Activated gamma-delta T cell (primary cell): ENCODE data around the gene EHF.

Experiments
- DNase-seq: peaks from one replicate; lab custom pipeline; 2025; lab: John Stamatoyannopoulos, UW

Gene EHF

DNA sequence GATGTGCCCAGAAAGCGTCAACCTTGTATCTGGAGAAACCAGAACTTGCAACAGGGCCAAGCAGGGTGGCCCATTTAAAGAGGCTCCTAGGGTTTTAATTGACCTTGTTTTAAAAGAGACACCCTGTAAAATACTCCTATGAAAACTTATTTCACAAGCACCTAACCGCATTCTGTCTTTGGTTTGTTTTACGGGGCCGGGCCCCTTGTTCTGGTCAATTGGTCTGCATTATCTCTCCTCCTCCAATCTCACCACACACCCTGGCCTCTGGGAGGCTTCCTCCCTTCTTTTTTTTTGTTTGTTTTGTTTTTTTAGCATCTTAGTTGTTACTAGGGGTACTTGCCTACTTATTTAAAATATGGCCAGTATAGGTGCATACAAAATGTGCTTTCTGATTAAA is 4.7 kb downstream of the EHF start:
- DNase-seq: no peak

- no peak for DNase-seq
These were observed 5.5 kb downstream of the EHF start for GRCh38 chr11:34626393-34626792.

- DNase-seq: no peak
These were observed 6.3 kb downstream of the EHF start for GRCh38 chr11:34627197-34627596.

- DNase-seq: no peak
These were observed 8.8 kb downstream of the EHF start for GRCh38 chr11:34629711-34630110.

DNA sequence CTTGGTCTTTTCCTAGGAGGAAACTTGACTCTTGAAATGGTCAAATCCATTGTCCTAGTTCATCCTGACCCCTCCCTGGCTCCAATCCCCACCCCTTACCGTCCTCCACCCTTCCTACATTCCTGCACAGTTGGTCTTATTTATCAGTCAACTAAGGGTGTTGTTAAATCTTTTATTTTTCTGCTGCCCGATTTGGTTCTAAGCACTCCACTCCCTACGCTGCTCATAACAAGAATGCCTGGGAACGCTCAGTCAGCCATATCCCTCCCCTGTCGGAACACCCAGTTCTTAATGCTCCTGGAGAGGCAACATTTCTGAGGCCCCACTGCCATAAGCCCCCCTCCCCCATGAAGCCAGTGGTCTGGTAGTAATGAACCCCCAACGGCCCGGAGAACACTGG is 9.7 kb downstream of the EHF start:
- no peak for DNase-seq

- no peak for DNase-seq
These were observed 10.4 kb downstream of the EHF start for GRCh38 chr11:34631297-34631696.

GRCh38 chr11:34631737-34632104 is 10.8 kb downstream of the EHF start:
- no peak for DNase-seq

- no peak for DNase-seq
These were observed 11.4 kb downstream of the EHF start for GRCh38 chr11:34632105-34632791.

GRCh38 chr11:34633640-34633989 is 12.7 kb downstream of the EHF start:
- no peak for DNase-seq

GRCh38 chr11:34633990-34634693 is 13.2 kb downstream of the EHF start:
- no peak for DNase-seq

- no peak for DNase-seq
These were observed 13.8 kb downstream of the EHF start for GRCh38 chr11:34634694-34635062.

GRCh38 chr11:34636127-34636526 is 15.2 kb downstream of the EHF start:
- DNase-seq: no peak

DNA sequence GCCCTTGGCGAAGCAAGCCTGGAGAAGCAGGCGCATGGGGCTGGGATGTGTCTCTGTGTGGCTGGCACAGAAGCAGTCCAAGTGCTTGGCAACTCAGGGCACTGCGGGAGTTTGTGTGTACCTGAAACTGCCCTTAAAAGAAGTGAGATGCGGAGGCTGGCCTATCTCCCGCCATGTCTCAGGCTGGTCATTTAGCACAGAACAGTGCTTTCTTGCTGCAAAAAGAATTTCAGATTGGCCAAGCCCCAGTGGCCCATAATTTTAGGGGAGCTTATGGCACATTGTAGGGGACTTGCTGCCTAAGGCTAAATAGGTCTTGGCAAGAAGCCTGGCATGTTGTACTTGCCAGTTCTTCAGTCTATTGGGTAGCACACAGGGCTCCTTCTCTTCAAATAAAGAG is 16.4 kb downstream of the EHF start:
- DNase-seq: no peak

- DNase-seq: no peak
These were observed 18.0 kb downstream of the EHF start for GRCh38 chr11:34638897-34639296.

GRCh38 chr11:34639545-34639944 is 18.7 kb downstream of the EHF start:
- no peak for DNase-seq

- DNase-seq: no peak
These were observed 19.4 kb downstream of the EHF start for GRCh38 chr11:34640050-34640923.

- DNase-seq: no peak
These were observed 20.0 kb downstream of the EHF start for GRCh38 chr11:34640924-34641275.

DNA sequence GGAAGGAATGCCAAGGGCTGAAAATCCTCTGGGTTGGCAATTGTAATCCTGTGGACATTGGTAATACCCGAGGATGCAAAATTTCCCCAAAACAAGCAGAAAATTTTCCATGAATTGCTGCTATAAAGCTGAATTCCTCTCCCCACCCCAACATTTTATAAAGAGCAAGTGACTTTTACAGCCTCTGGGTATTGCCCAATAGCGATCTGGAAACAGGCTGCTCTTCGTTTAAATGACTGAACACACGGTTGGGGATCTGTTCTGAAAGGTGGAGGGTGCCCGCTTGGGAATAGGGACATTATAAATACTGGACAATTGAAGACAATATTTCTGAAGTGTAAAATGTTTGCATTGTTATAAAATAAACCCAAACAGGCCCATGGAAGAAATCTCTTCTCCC is 20.6 kb downstream of the EHF start:
- no peak for DNase-seq

DNA sequence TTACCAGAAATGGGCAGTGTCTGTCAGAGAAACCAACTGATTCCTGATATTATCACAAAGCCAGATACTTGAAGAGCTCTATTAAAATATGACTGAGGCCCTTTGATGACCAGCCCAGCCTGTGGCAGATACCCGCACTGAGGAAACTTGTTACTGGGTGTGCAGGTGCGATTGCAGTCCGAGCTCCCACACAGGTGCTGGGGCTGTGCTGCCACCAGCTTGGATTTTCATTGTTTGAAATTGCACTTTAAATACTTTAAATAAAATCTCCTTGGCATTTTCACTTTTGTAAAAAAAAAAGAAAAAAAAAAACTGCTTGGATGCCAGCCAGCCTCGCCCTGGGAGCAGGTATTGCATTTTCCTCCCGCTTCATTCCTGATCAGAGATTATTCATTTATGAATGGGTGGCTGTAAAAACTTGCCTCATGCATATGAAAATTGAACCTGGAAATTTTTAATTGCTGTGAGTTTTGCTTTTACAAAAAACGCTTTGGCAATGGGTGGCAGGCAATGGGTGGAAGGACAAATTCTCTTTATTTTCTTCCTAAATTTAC is 21.2 kb downstream of the EHF start:
- DNase-seq: no peak

GRCh38 chr11:34642873-34643272 is 22.0 kb downstream of the EHF start:
- DNase-seq: no peak

- DNase-seq: no peak
These were observed 22.4 kb downstream of the EHF start for GRCh38 chr11:34643311-34643710.

GRCh38 chr11:34643846-34644245 is 23.0 kb downstream of the EHF start:
- no peak for DNase-seq
